Endothelial cell of umbilical vein (primary cell): Measurements from ENCODE around the gene EPC2.
"Not testable (repeated sequence)": the region's sequence is repeated elsewhere in the genome, so short reads cannot be mapped to it uniquely, and the experiment has no call there.

Experiments
- CTCF ChIP-seq, 2 donors: IDR thresholded peaks; 1 replicate in 1 of 2; 2 replicates in 1 of 2; pipeline ENCODE4 v1.5.1; 2011; ENCODE audit warnings: low read length in 2 of 2, mild to moderate bottlenecking in 2 of 2, moderate library complexity in 2 of 2, control low read depth in 1 of 2, inconsistent platforms in 1 of 2, low read depth in 1 of 2; ENCODE audit not compliant: insufficient read depth in 1 of 2; ENCODE audit errors: extremely low read depth in 1 of 2
- EZH2 ChIP-seq: IDR thresholded peaks from 2 replicates; pipeline ENCODE4 v1.6.1; 2012; ENCODE audit warnings: borderline replicate concordance, low read depth, mild to moderate bottlenecking, moderate library complexity, low read length, inconsistent platforms; ENCODE audit not compliant: severe bottlenecking
- FOS ChIP-seq: IDR thresholded peaks from 2 replicates; pipeline ENCODE4 v1.6.1; 2011; ENCODE audit warnings: mild to moderate bottlenecking, low read length, moderate library complexity, borderline replicate concordance; ENCODE audit not compliant: insufficient read depth
- GATA2 ChIP-seq: IDR thresholded peaks from 2 replicates; pipeline ENCODE4 v1.7.0; 2011; ENCODE audit warnings: low read depth, mild to moderate bottlenecking, moderate library complexity, mixed read lengths, low read length; ENCODE audit not compliant: insufficient read length, insufficient read depth
- JUN ChIP-seq: IDR thresholded peaks from 2 replicates; pipeline ENCODE4 v1.6.1; 2011; ENCODE audit warnings: borderline replicate concordance, low read depth; ENCODE audit not compliant: insufficient read length, insufficient read depth
- MAX ChIP-seq: IDR thresholded peaks from 2 replicates; pipeline ENCODE4 v1.6.1; 2011; ENCODE audit not compliant: insufficient read depth, insufficient read length
- MYC ChIP-seq: IDR thresholded peaks from one replicate; pipeline ENCODE4 v1.6.1; 2011; ENCODE audit warnings: mild to moderate bottlenecking, low read depth, low read length
- POLR2A ChIP-seq: IDR thresholded peaks from 2 replicates; pipeline ENCODE4 v1.6.1; 2012; ENCODE audit warnings: low read depth, mild to moderate bottlenecking, control low read depth, low read length
- POLR2AphosphoS5 ChIP-seq: IDR thresholded peaks from 2 replicates; pipeline ENCODE4 v1.6.1; 2012; ENCODE audit warnings: low read depth, mild to moderate bottlenecking, control low read depth, low read length, moderate library complexity; ENCODE audit not compliant: insufficient read depth

GRCh38 chr2:148647711-148648110 is 3.2 kb downstream of the EPC2 start:
- not testable (repeated sequence) for TF ChIP-seq POLR2AphosphoS5; EZH2; POLR2A; CTCF (IDR thresholded peaks at IDR 0.05; ENCODE audit: extremely low read depth in 1 of 2, insufficient read depth in 1 of 2, low read depth in 1 of 2, low read length in 2 of 2); MAX; FOS; MYC; JUN; GATA2
